ENCODE measurements around the gene PPP2R5C. TPM values are rescaled to one million over a fixed set of nuclear protein-coding genes. Genes with fewer than 3 reads are reported as not detected.
"Not testable (repeated sequence)": the region's sequence is repeated elsewhere in the genome, so short reads cannot be mapped to it uniquely, and the experiment has no call there.

Gene PPP2R5C
- total RNA-seq, 1 donor from 2014 or later, result 125 TPM

- H3K4me1 Mint-ChIP-seq, result peaks cover 8% of the 10 kb centered on the region
- no peak overlapping the region for H3K27ac Mint-ChIP-seq
- TF ChIP-seq CTCF (IDR thresholded peaks at IDR 0.05; ENCODE audit: unreplicated experiment), result no peak
- no peak for DNase-seq (ENCODE audit: low spot score in 2 of 2, unreplicated experiment in 2 of 2)
- H3K27me3 Mint-ChIP-seq (ENCODE audit: low read depth), result peaks cover 2% of the 10 kb centered on the region
- no peaks in the 10 kb centered on the region for H3K36me3 Mint-ChIP-seq
- no peak overlapping the region for H3K4me3 Mint-ChIP-seq
- H3K9me3 Mint-ChIP-seq, result peaks cover 4% of the 10 kb centered on the region
Observed at GRCh38 chr14:101726295-101726953, 35.1 kb upstream of the PPP2R5C start.

GRCh38 chr14:101726954-101727302 lies 34.6 kb upstream of the PPP2R5C start:
- peaks cover 9% of the 10 kb centered on the region for H3K4me1 Mint-ChIP-seq
- H3K4me3 Mint-ChIP-seq, result no peak overlapping the region
- peaks cover 4% of the 10 kb centered on the region for H3K9me3 Mint-ChIP-seq
- H3K27me3 Mint-ChIP-seq (ENCODE audit: low read depth), result peaks cover 2% of the 10 kb centered on the region
- DNase-seq (ENCODE audit: low spot score in 2 of 2, unreplicated experiment in 2 of 2), result no peak
- no peak for TF ChIP-seq CTCF (IDR thresholded peaks at IDR 0.05; ENCODE audit: unreplicated experiment)
- H3K27ac Mint-ChIP-seq, result no peak overlapping the region
- no peaks in the 10 kb centered on the region for H3K36me3 Mint-ChIP-seq

- no peak for DNase-seq (ENCODE audit: low spot score in 2 of 2, unreplicated experiment in 2 of 2)
- H3K9me3 Mint-ChIP-seq, result peaks cover 4% of the 10 kb centered on the region
Observed at GRCh38 chr14:101727611-101728366, 33.7 kb upstream of the PPP2R5C start.

GRCh38 chr14:101728367-101728742 lies 33.2 kb upstream of the PPP2R5C start:
- TF ChIP-seq CTCF (IDR thresholded peaks at IDR 0.05; ENCODE audit: unreplicated experiment), result no peak
- no peak for DNase-seq (ENCODE audit: low spot score in 2 of 2, unreplicated experiment in 2 of 2)
- no peak overlapping the region for H3K27ac Mint-ChIP-seq
- H3K4me3 Mint-ChIP-seq, result no peak overlapping the region
- peaks cover 5% of the 10 kb centered on the region for H3K4me1 Mint-ChIP-seq
- H3K27me3 Mint-ChIP-seq (ENCODE audit: low read depth), result no peaks in the 10 kb centered on the region
- H3K36me3 Mint-ChIP-seq, result no peaks in the 10 kb centered on the region
- no peaks in the 10 kb centered on the region for H3K9me3 Mint-ChIP-seq

More at GRCh38 chr14:101727611-101728366, 33.7 kb upstream of the PPP2R5C start:
- no peak for TF ChIP-seq CTCF (IDR thresholded peaks at IDR 0.05; ENCODE audit: unreplicated experiment)
- H3K4me3 Mint-ChIP-seq, result no peak overlapping the region
- H3K27me3 Mint-ChIP-seq (ENCODE audit: low read depth), result no peaks in the 10 kb centered on the region
- H3K36me3 Mint-ChIP-seq, result no peaks in the 10 kb centered on the region
- peaks cover 5% of the 10 kb centered on the region for H3K4me1 Mint-ChIP-seq
- no peak overlapping the region for H3K27ac Mint-ChIP-seq

- Mint-ChIP-seq H3K27me3 (ENCODE audit: low read depth) (no peaks in the 10 kb centered on the region), H3K9me3 (no peaks in the 10 kb centered on the region), H3K4me1 (peaks cover 5% of the 10 kb centered on the region), H3K36me3 (no peaks in the 10 kb centered on the region), H3K27ac (no peak overlapping the region), H3K4me3 (no peak overlapping the region)
- DNase-seq (ENCODE audit: low spot score in 2 of 2, unreplicated experiment in 2 of 2), result no peak
- no peak for TF ChIP-seq CTCF (IDR thresholded peaks at IDR 0.05; ENCODE audit: unreplicated experiment)
Observed at GRCh38 chr14:101729382-101729781, 32.1 kb upstream of the PPP2R5C start.

- not testable (repeated sequence) for H3K27ac Mint-ChIP-seq; H3K4me3 Mint-ChIP-seq; H3K36me3 Mint-ChIP-seq; DNase-seq (ENCODE audit: low spot score in 2 of 2, unreplicated experiment in 2 of 2); H3K9me3 Mint-ChIP-seq; H3K27me3 Mint-ChIP-seq (ENCODE audit: low read depth); H3K4me1 Mint-ChIP-seq
Observed at GRCh38 chr14:101730157-101730556, 31.4 kb upstream of the PPP2R5C start.
